Mucosa of descending colon (tissue), 3 donors: ENCODE measurements around the gene TMEM204. TPM values are rescaled to one million over a fixed set of nuclear protein-coding genes. Genes with fewer than 3 reads are reported as not detected.

ENCODE experiments used
- ATAC-seq: fragments of 200-7000 bp; cut with Tn5 transposase; one replicate; pipeline ENCODE4 v1.9.1; 2020; ENCODE audit warnings: mild to moderate bottlenecking, moderate library complexity
- DNase-seq, 3 donors: peaks; one replicate each; pipeline ENCODE4 v3.0.0-alpha.2; 2020
- H3K36me3 ChIP-seq: fragments of 200-600 bp; one replicate; pipeline ENCODE4 v1.8.0; 2021; ENCODE audit warnings: low read depth, mild to moderate bottlenecking
- H3K4me1 ChIP-seq: fragments of 200-600 bp; one replicate; pipeline ENCODE4 v1.8.0; 2021; ENCODE audit warnings: low read depth, mild to moderate bottlenecking
- H3K4me3 ChIP-seq: fragments of 200-600 bp; one replicate; pipeline ENCODE4 v1.8.0; 2021; ENCODE audit warnings: mild to moderate bottlenecking
- H3K9me3 ChIP-seq: fragments of 200-600 bp; one replicate; pipeline ENCODE4 v1.8.0; 2021; ENCODE audit warnings: mild to moderate bottlenecking
- CTCF ChIP-seq: fragments of 200-600 bp; IDR thresholded peaks from one replicate; pipeline ENCODE4 v1.8.0; 2022; ENCODE audit warnings: antibody characterized with exemption, mild to moderate bottlenecking
- intact Hi-C, 2 donors: fragments of 100-400 bp; cut with DNase I in 1 of 2; cut with micrococcal nuclease in 1 of 2; formaldehyde crosslinking; loops; one replicate each; pipeline versions ENCODE4 v1.11.0 to v1.11.1; 2022; cut with DNase I, micrococcal nuclease
- total RNA-seq, 3 donors: library from RNA; stranded (reverse); fragmentation: NEBNext Ultra II Directional in 2 of 3; extraction: Animal tissue kit (Norgen Biotek cat#: 25700) in 2 of 3; gene quantifications; one replicate each; pipeline versions ENCODE4 v1.2.1 to v1.2.4, GENCODE V29; 2021 to 2023
- donor health status: DM: no; HTN: no; CAD: no; lungs with moderate emphysema.
- donor health status: DM: no; HTN: no; CAD: no.
- donor health status: DM: no; HTN: yes; CAD: no.

Gene TMEM204
- total RNA-seq, 3 donors from 2014 or later: 3.4 to 10.3 (median 5.0) TPM

- DNase-seq (no peak), ATAC-seq (peak; percentile 49)
- H3K4me1 ChIP-seq: peaks cover 2% of the 10 kb centered on the region
These were observed 11.9 kb downstream of the TMEM204 start for GRCh38 chr16:1545044-1546040.

GRCh38 chr16:1546430-1546829, 13.0 kb downstream of the TMEM204 start:
- intact Hi-C loops: no loop called here
- TF ChIP-seq CTCF: no peak
- H3K9me3 ChIP-seq: no peaks in the 10 kb centered on the region
- DNase-seq (no peak), ATAC-seq (no peak)
- H3K4me1 ChIP-seq: peaks cover 2% of the 10 kb centered on the region
- H3K4me3 ChIP-seq: no peak overlapping the region
- no peaks in the 10 kb centered on the region for H3K36me3 ChIP-seq

More at GRCh38 chr16:1545044-1546040, 11.9 kb downstream of the TMEM204 start:
- H3K4me3 ChIP-seq: no peak overlapping the region
- intact Hi-C loops: no loop called here
- no peak for TF ChIP-seq CTCF
- H3K36me3 ChIP-seq: no peaks in the 10 kb centered on the region
- H3K9me3 ChIP-seq: no peaks in the 10 kb centered on the region

GRCh38 chr16:1548233-1548632, 14.8 kb downstream of the TMEM204 start:
- intact Hi-C loops: no loop called here
- TF ChIP-seq CTCF: no peak
- Histone ChIP-seq H3K4me1 (no peaks in the 10 kb centered on the region), H3K9me3 (no peaks in the 10 kb centered on the region), H3K4me3 (no peak overlapping the region), H3K36me3 (no peaks in the 10 kb centered on the region)
- DNase-seq: no peak
- no peak for ATAC-seq

- ATAC-seq (no peak), DNase-seq (no peak)
- Histone ChIP-seq H3K4me1 (no peaks in the 10 kb centered on the region), H3K4me3 (no peak overlapping the region), H3K36me3 (no peaks in the 10 kb centered on the region), H3K9me3 (no peaks in the 10 kb centered on the region)
- no peak for TF ChIP-seq CTCF
- intact Hi-C loops: no loop called here
These were observed 15.3 kb downstream of the TMEM204 start for GRCh38 chr16:1548727-1549126.

GRCh38 chr16:1550069-1550468, 16.6 kb downstream of the TMEM204 start:
- no peaks in the 10 kb centered on the region for H3K36me3 ChIP-seq
- intact Hi-C loops: no loop called here
- H3K9me3 ChIP-seq: no peaks in the 10 kb centered on the region
- no peaks in the 10 kb centered on the region for H3K4me1 ChIP-seq
- no peak overlapping the region for H3K4me3 ChIP-seq
- no peak for TF ChIP-seq CTCF
- no peak for ATAC-seq
- no peak for DNase-seq
